ENCODE results near the gene ACTG1.

DNA sequence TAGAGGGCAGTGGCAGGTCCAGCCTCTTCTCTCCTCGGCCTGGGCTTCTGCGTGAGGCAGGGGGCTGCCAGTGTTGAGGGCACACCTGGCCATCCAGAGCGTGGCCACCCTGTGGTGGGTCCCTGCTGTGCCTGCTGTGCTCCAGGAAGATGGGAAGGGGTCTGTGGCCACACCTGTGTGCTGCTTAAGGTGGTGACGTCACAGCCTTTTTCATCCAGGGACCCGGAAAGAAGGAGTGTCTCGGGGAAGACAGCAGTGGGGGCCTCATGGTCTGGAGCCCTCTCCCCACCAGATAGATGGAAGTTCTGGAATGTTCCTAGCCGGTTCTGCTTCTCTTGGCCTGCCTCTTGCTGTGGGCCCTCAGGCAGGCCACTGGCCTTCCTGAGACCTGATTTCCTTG, 36.5 kb downstream of the ACTG1 start:
- no peak for TF ChIP-seq EZH2 (IDR thresholded peaks at IDR 0.05)
- TF ChIP-seq, protein P1, sequence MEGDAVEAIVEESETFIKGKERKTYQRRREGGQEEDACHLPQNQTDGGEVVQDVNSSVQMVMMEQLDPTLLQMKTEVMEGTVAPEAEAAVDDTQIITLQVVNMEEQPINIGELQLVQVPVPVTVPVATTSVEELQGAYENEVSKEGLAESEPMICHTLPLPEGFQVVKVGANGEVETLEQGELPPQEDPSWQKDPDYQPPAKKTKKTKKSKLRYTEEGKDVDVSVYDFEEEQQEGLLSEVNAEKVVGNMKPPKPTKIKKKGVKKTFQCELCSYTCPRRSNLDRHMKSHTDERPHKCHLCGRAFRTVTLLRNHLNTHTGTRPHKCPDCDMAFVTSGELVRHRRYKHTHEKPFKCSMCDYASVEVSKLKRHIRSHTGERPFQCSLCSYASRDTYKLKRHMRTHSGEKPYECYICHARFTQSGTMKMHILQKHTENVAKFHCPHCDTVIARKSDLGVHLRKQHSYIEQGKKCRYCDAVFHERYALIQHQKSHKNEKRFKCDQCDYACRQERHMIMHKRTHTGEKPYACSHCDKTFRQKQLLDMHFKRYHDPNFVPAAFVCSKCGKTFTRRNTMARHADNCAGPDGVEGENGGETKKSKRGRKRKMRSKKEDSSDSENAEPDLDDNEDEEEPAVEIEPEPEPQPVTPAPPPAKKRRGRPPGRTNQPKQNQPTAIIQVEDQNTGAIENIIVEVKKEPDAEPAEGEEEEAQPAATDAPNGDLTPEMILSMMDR (IDR thresholded peaks at IDR 0.05) = no peak
